MM.1S (cell line): ENCODE results near the gene PPA1.

Experiments
- DNase-seq: peaks from one replicate; pipeline ENCODE4 v3.0.0-alpha.2; 2015
- H2AFZ ChIP-seq: fragments of 300-600 bp; sonication (generic); 2 replicates; pipeline ENCODE4 v1.6.0; 2016; ENCODE audit warnings: antibody characterized with exemption, low read length
- H3F3A ChIP-seq: fragments of 300-600 bp; sonication (generic); 2 replicates; pipeline ENCODE4 v1.6.1; 2016; ENCODE audit warnings: mild to moderate bottlenecking, antibody characterized with exemption, low read length, moderate library complexity, mixed read lengths; ENCODE audit not compliant: insufficient read depth
- H3K27ac ChIP-seq: fragments of 300-600 bp; sonication (generic); 2 replicates; pipeline ENCODE4 v1.5.1; 2016; ENCODE audit warnings: mild to moderate bottlenecking, low read length
- H3K27me3 ChIP-seq: fragments of 300-600 bp; sonication (generic); replicated peaks from 2 replicates; pipeline ENCODE4 v1.6.0; 2016; ENCODE audit warnings: low read length; ENCODE audit not compliant: insufficient read depth
- H3K36me3 ChIP-seq: fragments of 300-600 bp; sonication (generic); replicated peaks from 2 replicates; pipeline ENCODE4 v1.6.1; 2016; ENCODE audit warnings: mild to moderate bottlenecking, low read length, mixed read lengths; ENCODE audit not compliant: insufficient read depth
- H3K4me1 ChIP-seq: fragments of 300-600 bp; sonication (generic); 2 replicates; pipeline ENCODE4 v1.6.1; 2016; ENCODE audit warnings: low read length, mixed read lengths
- H3K4me2 ChIP-seq: fragments of 300-600 bp; sonication (generic); 2 replicates; pipeline ENCODE4 v1.6.0; 2016; ENCODE audit warnings: low read depth, low read length
- H3K4me3 ChIP-seq: fragments of 300-600 bp; sonication (generic); 2 replicates; pipeline ENCODE4 v1.5.1; 2016; ENCODE audit warnings: low read length, mixed read lengths
- H3K79me2 ChIP-seq: fragments of 300-600 bp; sonication (generic); 2 replicates; pipeline ENCODE4 v1.6.1; 2016; ENCODE audit warnings: mixed run types, low read length, mixed read lengths
- H3K9ac ChIP-seq: fragments of 300-600 bp; sonication (generic); 2 replicates; pipeline ENCODE4 v1.6.1; 2016; ENCODE audit warnings: low read length, mixed read lengths
- H3K9me2 ChIP-seq: fragments of 300-600 bp; sonication (generic); replicated peaks from 2 replicates; pipeline ENCODE4 v1.6.1; 2016; ENCODE audit warnings: mild to moderate bottlenecking, low read length, mixed read lengths; ENCODE audit not compliant: insufficient read depth
- H3K9me3 ChIP-seq: fragments of 300-600 bp; sonication (generic); replicated peaks from 2 replicates; pipeline ENCODE4 v1.6.1; 2016; ENCODE audit warnings: mild to moderate bottlenecking, low read length, mixed read lengths; ENCODE audit not compliant: insufficient read depth
- H4K20me1 ChIP-seq: fragments of 300-600 bp; sonication (generic); 2 replicates; pipeline ENCODE4 v1.6.1; 2016; ENCODE audit warnings: mild to moderate bottlenecking, low read length, moderate library complexity, mixed read lengths; ENCODE audit not compliant: insufficient read depth
- EZH2 ChIP-seq: fragments of 300-600 bp; sonication (generic); optimal IDR thresholded peaks from 2 replicates; pipeline ENCODE3; 2017; ENCODE audit warnings: low read depth, mild to moderate bottlenecking, antibody characterized with exemption, low read length, mixed read lengths
- EZH2phosphoT487 ChIP-seq: fragments of 300-600 bp; sonication (generic); IDR thresholded peaks from 2 replicates; pipeline ENCODE4 v1.6.1; 2018; ENCODE audit warnings: antibody characterized with exemption, low read length
- TF ChIP-seq, protein P1 (sequence below): fragments of 300-600 bp; sonication (generic); IDR thresholded peaks from 2 replicates; pipeline ENCODE4 v1.5.1; 2016; ENCODE audit warnings: antibody characterized with exemption, low read length, mixed read lengths

The PPA1 gene

DNA sequence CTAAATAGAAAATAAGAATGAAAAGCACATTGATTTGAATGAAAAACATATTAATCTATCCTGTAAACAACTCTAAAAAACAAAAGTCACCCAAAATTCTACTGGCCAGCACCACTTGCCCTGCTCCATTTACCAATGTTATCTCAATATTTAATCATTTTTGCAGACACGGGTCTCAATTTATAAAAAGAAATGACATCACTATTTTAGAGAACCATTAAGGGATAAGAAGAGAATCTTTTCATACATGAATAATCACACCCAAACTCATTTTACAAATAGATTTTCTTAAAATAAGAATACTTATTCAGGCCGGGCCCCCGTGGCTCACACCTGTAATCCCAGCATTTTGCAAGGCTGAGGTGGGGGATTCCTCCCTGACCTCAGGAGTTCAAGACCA lies 66.8 kb downstream of the PPA1 start:
- Histone ChIP-seq H3K9ac (no peak overlapping the region), H3K27ac (no peak overlapping the region), H3K4me3 (no peak overlapping the region), H3K4me2 (no peak overlapping the region), H3K4me1 (peaks cover 38% of the 10 kb centered on the region), H3K9me3 (no peaks in the 10 kb centered on the region), H2AFZ (no peak overlapping the region), H3K9me2 (no peaks in the 10 kb centered on the region), H3K27me3 (no peaks in the 10 kb centered on the region), H3K36me3 (no peaks in the 10 kb centered on the region), H3K79me2 (peaks cover 88% of the 10 kb centered on the region), H3F3A (peaks cover 4% of the 10 kb centered on the region; the same call in 1 of the 2 replicates), H4K20me1 (peaks cover 19% of the 10 kb centered on the region; the same call in 1 of the 2 replicates)
- TF ChIP-seq EZH2phosphoT487 (no peak), EZH2 (no peak)
- TF ChIP-seq, protein P1, sequence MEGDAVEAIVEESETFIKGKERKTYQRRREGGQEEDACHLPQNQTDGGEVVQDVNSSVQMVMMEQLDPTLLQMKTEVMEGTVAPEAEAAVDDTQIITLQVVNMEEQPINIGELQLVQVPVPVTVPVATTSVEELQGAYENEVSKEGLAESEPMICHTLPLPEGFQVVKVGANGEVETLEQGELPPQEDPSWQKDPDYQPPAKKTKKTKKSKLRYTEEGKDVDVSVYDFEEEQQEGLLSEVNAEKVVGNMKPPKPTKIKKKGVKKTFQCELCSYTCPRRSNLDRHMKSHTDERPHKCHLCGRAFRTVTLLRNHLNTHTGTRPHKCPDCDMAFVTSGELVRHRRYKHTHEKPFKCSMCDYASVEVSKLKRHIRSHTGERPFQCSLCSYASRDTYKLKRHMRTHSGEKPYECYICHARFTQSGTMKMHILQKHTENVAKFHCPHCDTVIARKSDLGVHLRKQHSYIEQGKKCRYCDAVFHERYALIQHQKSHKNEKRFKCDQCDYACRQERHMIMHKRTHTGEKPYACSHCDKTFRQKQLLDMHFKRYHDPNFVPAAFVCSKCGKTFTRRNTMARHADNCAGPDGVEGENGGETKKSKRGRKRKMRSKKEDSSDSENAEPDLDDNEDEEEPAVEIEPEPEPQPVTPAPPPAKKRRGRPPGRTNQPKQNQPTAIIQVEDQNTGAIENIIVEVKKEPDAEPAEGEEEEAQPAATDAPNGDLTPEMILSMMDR: no peak
- DNase-seq: no peak

DNA sequence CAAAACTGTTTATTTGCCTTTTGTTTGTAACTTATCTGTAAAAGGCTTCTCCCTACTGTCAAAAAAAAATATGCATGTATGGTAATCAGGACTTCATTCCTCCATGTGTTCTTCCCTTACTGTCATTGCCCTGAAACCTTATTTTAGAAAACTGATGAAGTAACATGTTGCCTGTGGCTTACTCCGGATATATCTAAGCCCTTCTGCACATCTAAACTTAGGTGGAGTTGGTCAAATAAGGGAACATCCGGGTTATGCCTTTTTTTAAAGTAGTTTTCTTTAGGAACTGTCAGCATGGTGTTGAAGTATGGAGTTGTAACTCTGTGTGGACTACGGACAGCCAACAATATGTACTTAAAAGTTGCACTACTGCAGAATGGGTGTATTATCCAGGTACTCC lies 69.1 kb downstream of the PPA1 start:
- Histone ChIP-seq H3K27me3 (no peaks in the 10 kb centered on the region), H3K4me1 (peaks cover 35% of the 10 kb centered on the region), H3K79me2 (peaks cover 97% of the 10 kb centered on the region), H3K27ac (no peak overlapping the region), H3K36me3 (peaks cover 16% of the 10 kb centered on the region), H3K9me2 (no peaks in the 10 kb centered on the region), H3K4me3 (no peak overlapping the region), H3K9ac (no peak overlapping the region), H4K20me1 (peaks cover 19% of the 10 kb centered on the region; the same call in 1 of the 2 replicates), H3F3A (peaks cover 4% of the 10 kb centered on the region; the same call in 1 of the 2 replicates), H3K9me3 (no peaks in the 10 kb centered on the region), H3K4me2 (peak overlapping the region; percentile 38; the same call in 1 of the 2 replicates), H2AFZ (no peak overlapping the region)
- TF ChIP-seq EZH2phosphoT487: no peak
- TF ChIP-seq EZH2: no peak
- TF ChIP-seq, protein P1: no peak
- DNase-seq: no peak

DNA sequence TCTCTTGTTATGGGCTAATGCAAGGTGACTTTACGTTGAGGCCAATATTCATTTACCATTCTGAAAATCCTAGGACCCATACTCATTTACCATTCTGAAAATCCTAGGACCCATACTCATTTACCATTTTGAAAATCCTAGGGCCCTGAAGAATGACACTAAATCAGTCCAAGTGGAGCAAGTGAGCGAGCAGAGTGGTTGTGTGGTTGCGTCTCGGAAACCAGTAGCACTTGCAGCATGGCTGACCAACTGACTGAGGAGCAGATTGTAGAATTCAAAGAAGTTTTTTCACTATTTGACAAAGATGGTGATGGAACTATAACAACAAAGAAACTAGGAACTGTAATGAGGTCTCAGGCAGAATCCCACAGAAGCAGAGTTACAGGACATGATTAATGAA lies 69.8 kb downstream of the PPA1 start:
- Histone ChIP-seq H3K27ac (no peak overlapping the region), H3K79me2 (peaks cover 92% of the 10 kb centered on the region), H3K36me3 (peaks cover 16% of the 10 kb centered on the region), H3K4me2 (no peak overlapping the region), H2AFZ (no peak overlapping the region), H3K9me2 (no peaks in the 10 kb centered on the region), H3K4me1 (peaks cover 28% of the 10 kb centered on the region), H4K20me1 (peaks cover 19% of the 10 kb centered on the region; the same call in 1 of the 2 replicates), H3F3A (peaks cover 4% of the 10 kb centered on the region; the same call in 1 of the 2 replicates), H3K27me3 (no peaks in the 10 kb centered on the region), H3K9ac (no peak overlapping the region), H3K4me3 (no peak overlapping the region), H3K9me3 (no peaks in the 10 kb centered on the region)
- no peak for TF ChIP-seq EZH2phosphoT487
- TF ChIP-seq, protein P1: no peak
- TF ChIP-seq EZH2: no peak
- no peak for DNase-seq
